Measurements from ENCODE around the gene SERGEF.

- TF ChIP-seq CTCF (IDR thresholded peaks at IDR 0.05; ENCODE audit: insufficient read depth, low read length) (no peak), POLR2AphosphoS5 (IDR thresholded peaks at IDR 0.05; ENCODE audit: low read depth) (no peak)
Observed at GRCh38 chr11:17985517-17985916, 27.3 kb downstream of the SERGEF start.

Data from HL-60 (cell line).